HG03039 (cell line): Measurements from ENCODE around the gene GPBAR1.
"Not testable (repeated sequence)": the region's sequence is repeated elsewhere in the genome, so short reads cannot be mapped to it uniquely, and the experiment has no call there.

ENCODE experiments used
- ATAC-seq: cut with Tn5 transposase; IDR thresholded peaks from one replicate; pipeline ENCODE4 v1.9.1; 2021; ENCODE audit warnings: mild to moderate bottlenecking, moderate library complexity; ENCODE audit not compliant: unreplicated experiment

GPBAR1 gene

GRCh38 chr2:218266316-218266979 is 5.6 kb downstream of the GPBAR1 start:
- ATAC-seq: no peak

- ATAC-seq: no peak
Measured at GRCh38 chr2:218267259-218267658, 6.4 kb downstream of the GPBAR1 start.

GRCh38 chr2:218269900-218270720 is 9.3 kb downstream of the GPBAR1 start, which contains the start of the genes AAMP and PNKD:
AAMP (minus strand) TSS chr2:218270137; CDS start chr2:218270086, 51 bp downstream.
PNKD (plus strand) TSS chr2:218270519; CDS start chr2:218270536, 17 bp downstream.
- ATAC-seq: peak; percentile 87

- ATAC-seq: no peak
Measured at GRCh38 chr2:218270721-218271486, 10.1 kb downstream of the GPBAR1 start.

GRCh38 chr2:218271487-218271797 is 10.6 kb downstream of the GPBAR1 start:
- ATAC-seq: no peak

GRCh38 chr2:218271865-218272530 is 11.2 kb downstream of the GPBAR1 start:
- no peak for ATAC-seq

- no peak for ATAC-seq
Measured at GRCh38 chr2:218272531-218273212, 11.9 kb downstream of the GPBAR1 start.

- ATAC-seq: not testable (repeated sequence)
Measured at GRCh38 chr2:218273214-218273907, 12.5 kb downstream of the GPBAR1 start.

- no peak for ATAC-seq
Measured at GRCh38 chr2:218273908-218274249, 13.1 kb downstream of the GPBAR1 start.

GRCh38 chr2:218274586-218274985 is 13.8 kb downstream of the GPBAR1 start:
- ATAC-seq: no peak

GRCh38 chr2:218275371-218276072 is 14.7 kb downstream of the GPBAR1 start:
- no peak for ATAC-seq

- no peak for ATAC-seq
Measured at GRCh38 chr2:218276986-218277755, 16.4 kb downstream of the GPBAR1 start.

GRCh38 chr2:218277921-218278320 is 17.1 kb downstream of the GPBAR1 start:
- ATAC-seq: no peak

- no peak for ATAC-seq
Measured at GRCh38 chr2:218278531-218279360, 17.9 kb downstream of the GPBAR1 start.

- no peak for ATAC-seq
Measured at GRCh38 chr2:218280260-218280870, 19.6 kb downstream of the GPBAR1 start.

- no peak for ATAC-seq
Measured at GRCh38 chr2:218281449-218281848, 20.6 kb downstream of the GPBAR1 start.
